Endodermal cell (in vitro differentiated cells): ENCODE data around the gene TADA1. TPM values are rescaled to one million over a fixed set of nuclear protein-coding genes. Genes with fewer than 3 reads are reported as not detected.

Experiments
- DNase-seq: peaks from one replicate; pipeline ENCODE4 v3.0.0-alpha.2; 2017
- H3K27ac ChIP-seq: 2 replicates; pipeline ENCODE4 v1.5.1; 2013; ENCODE audit warnings: mild to moderate bottlenecking, low read depth, low read length, moderate library complexity
- H3K27me3 ChIP-seq: 2 replicates; pipeline ENCODE4 v1.6.1; 2013; ENCODE audit warnings: mild to moderate bottlenecking, low read length, moderate library complexity; ENCODE audit not compliant: insufficient read depth, control insufficient read depth, poor library complexity, severe bottlenecking
- H3K36me3 ChIP-seq: 2 replicates; pipeline ENCODE4 v1.7.0; 2013; ENCODE audit warnings: mild to moderate bottlenecking, low read length, moderate library complexity; ENCODE audit not compliant: control insufficient read depth, insufficient read depth
- H3K4me1 ChIP-seq: one replicate; pipeline ENCODE4 v1.7.0; 2013; ENCODE audit warnings: low read length; ENCODE audit not compliant: control insufficient read depth, insufficient read depth
- H3K4me3 ChIP-seq: 2 replicates; pipeline ENCODE4 v1.5.1; 2013; ENCODE audit warnings: mild to moderate bottlenecking, low read length, moderate library complexity
- H3K9ac ChIP-seq: 2 replicates; pipeline ENCODE4 v1.6.1; 2013; ENCODE audit warnings: mild to moderate bottlenecking, low read length, moderate library complexity; ENCODE audit not compliant: poor library complexity, severe bottlenecking; ENCODE audit errors: extremely low read depth
- H3K9me3 ChIP-seq: 2 replicates; pipeline ENCODE4 v1.6.1; 2013; ENCODE audit warnings: mild to moderate bottlenecking, low read length, moderate library complexity; ENCODE audit not compliant: control insufficient read depth
- H3K27ac Mint-ChIP-seq: 2 replicates; pipeline ENCODE4 v1.8.0; 2020; ENCODE audit warnings: mixed read lengths
- H3K27me3 Mint-ChIP-seq: 2 replicates; pipeline ENCODE4 v1.8.0; 2021; ENCODE audit warnings: mild to moderate bottlenecking, mixed read lengths; ENCODE audit not compliant: insufficient read depth
- H3K36me3 Mint-ChIP-seq: 2 replicates; pipeline ENCODE4 v1.8.0; 2020; ENCODE audit warnings: low read depth, mixed read lengths
- H3K4me1 Mint-ChIP-seq: 2 replicates; pipeline ENCODE4 v1.8.0; 2020; ENCODE audit warnings: mixed read lengths
- H3K4me3 Mint-ChIP-seq: 2 replicates; pipeline ENCODE4 v1.8.0; 2020; ENCODE audit warnings: mild to moderate bottlenecking, moderate library complexity, mixed read lengths
- H3K9me3 Mint-ChIP-seq: 2 replicates; pipeline ENCODE4 v1.8.0; 2020; ENCODE audit warnings: mild to moderate bottlenecking, mixed read lengths
- CTCF ChIP-seq: fragments of 200-600 bp; sonication (generic); conservative IDR thresholded peaks from 2 replicates; pipeline ENCODE4 v1.5.0; 2021; ENCODE audit warnings: antibody characterized with exemption, mild to moderate bottlenecking
- WGBS, 2 experiments: methylation state at CpG; one replicate each; pipeline versions ENCODE4 v1.1.5 to v1.1.7; 2013; ENCODE audit warnings: missing lambda C conversion rate in 2 of 2, mixed read lengths in 1 of 2; ENCODE audit not compliant: insufficient coverage in 1 of 2, insufficient read length in 1 of 2; 5-methylcytosine and 5-hydroxymethylcytosine counted together
- total RNA-seq, 2 donors: library from RNA; stranded (reverse); fragmentation: NEBNext Ultra II Directional in 1 of 2; extraction: Animal tissue kit (Norgen Biotek cat#: 25700) in 1 of 2; gene quantifications; 2 replicates in 1 of 2; 3 replicates in 1 of 2; pipeline ENCODE4 v1.2.1, GENCODE V29; 2021

TADA1 gene
- total RNA-seq, 2 donors from 2014 or later: 18.4 to 19.9 TPM

GRCh38 chr1:166857995-166858394, 18.1 kb downstream of the TADA1 start:
- Mint-ChIP-seq H3K9me3 (no peaks in the 10 kb centered on the region), H3K27me3 (no peaks in the 10 kb centered on the region), H3K4me1 (peaks cover 48% of the 10 kb centered on the region), H3K27ac (no peak overlapping the region), H3K36me3 (peaks cover 55% of the 10 kb centered on the region), H3K4me3 (no peak overlapping the region)
- H3K27me3 ChIP-seq: no peaks in the 10 kb centered on the region
- H3K4me3 ChIP-seq: no peak overlapping the region
- 67 to 93% methylated on average over 3 of the region's 3 CpGs for WGBS, 2 experiments
- no peak overlapping the region for H3K9ac ChIP-seq
- H3K9me3 ChIP-seq: no peaks in the 10 kb centered on the region
- peaks cover 12% of the 10 kb centered on the region for H3K4me1 ChIP-seq
- H3K36me3 ChIP-seq: peaks cover 92% of the 10 kb centered on the region
- no peak for TF ChIP-seq CTCF
- no peak for DNase-seq
- H3K27ac ChIP-seq: peak overlapping the region; percentile 12

- no peak for TF ChIP-seq CTCF
Measured at GRCh38 chr1:166855558-166855957, 20.5 kb downstream of the TADA1 start.

GRCh38 chr1:166852918-166853317, 23.1 kb downstream of the TADA1 start:
- Histone ChIP-seq H3K4me1 (peaks cover 9% of the 10 kb centered on the region), H3K36me3 (peaks cover 94% of the 10 kb centered on the region), H3K4me3 (no peak overlapping the region), H3K27ac (no peak overlapping the region), H3K9me3 (no peaks in the 10 kb centered on the region), H3K27me3 (no peaks in the 10 kb centered on the region), H3K9ac (no peak overlapping the region)
- H3K9me3 Mint-ChIP-seq: no peaks in the 10 kb centered on the region
- H3K27me3 Mint-ChIP-seq: no peaks in the 10 kb centered on the region
- TF ChIP-seq CTCF: no peak
- no peak for DNase-seq
- H3K36me3 Mint-ChIP-seq: peaks cover 74% of the 10 kb centered on the region
- H3K27ac Mint-ChIP-seq: no peak overlapping the region
- WGBS, 2 experiments: 0% methylated on average over 1 of the region's 1 CpG; no CpG with 5 or more reads in 1 of the 2 experiments
- no peak overlapping the region for H3K4me3 Mint-ChIP-seq
- peaks cover 34% of the 10 kb centered on the region for H3K4me1 Mint-ChIP-seq

More at GRCh38 chr1:166855558-166855957, 20.5 kb downstream of the TADA1 start:
- Mint-ChIP-seq H3K27ac (no peak overlapping the region), H3K27me3 (no peaks in the 10 kb centered on the region), H3K4me3 (no peak overlapping the region), H3K4me1 (peaks cover 51% of the 10 kb centered on the region), H3K36me3 (peaks cover 59% of the 10 kb centered on the region), H3K9me3 (no peaks in the 10 kb centered on the region)
- no peak for DNase-seq
- WGBS, 2 experiments: 88 to 95% methylated on average over 3 of the region's 3 CpGs
- H3K27ac ChIP-seq: no peak overlapping the region
- no peaks in the 10 kb centered on the region for H3K27me3 ChIP-seq
- H3K36me3 ChIP-seq: peaks cover 92% of the 10 kb centered on the region
- peaks cover 15% of the 10 kb centered on the region for H3K4me1 ChIP-seq
- no peak overlapping the region for H3K9ac ChIP-seq
- no peaks in the 10 kb centered on the region for H3K9me3 ChIP-seq
- no peak overlapping the region for H3K4me3 ChIP-seq
